Activated CD4-positive, alpha-beta T cell treated with anti-CD3 and anti-CD28 coated beads, Interleukin-2, amount 50 U/mL, for 1 hour (primary cell): ENCODE data around the gene BTBD9.

Experiments
- DNase-seq: peaks from one replicate; pipeline ENCODE4 v3.0.0-alpha.2; 2020

BTBD9 gene

DNA sequence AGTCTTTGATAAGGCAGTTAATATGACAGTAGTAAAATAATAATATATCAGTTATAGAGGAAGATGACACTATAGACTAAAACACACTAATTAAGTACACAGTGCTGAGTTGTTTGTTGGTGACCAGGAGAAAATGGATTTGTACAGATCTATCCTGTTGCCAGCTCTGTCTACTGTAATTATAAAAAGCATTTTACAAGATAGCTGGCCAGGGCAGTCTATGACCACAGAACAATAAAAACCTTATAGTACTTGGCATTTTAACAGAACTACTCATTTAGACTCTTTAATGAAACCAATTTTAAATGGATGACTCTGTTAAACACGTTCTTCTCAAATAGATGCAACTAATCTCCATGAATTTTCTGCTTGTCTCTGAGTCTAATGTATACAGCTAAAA is 367.5 kb downstream of the BTBD9 start:
- no peak for DNase-seq

DNA sequence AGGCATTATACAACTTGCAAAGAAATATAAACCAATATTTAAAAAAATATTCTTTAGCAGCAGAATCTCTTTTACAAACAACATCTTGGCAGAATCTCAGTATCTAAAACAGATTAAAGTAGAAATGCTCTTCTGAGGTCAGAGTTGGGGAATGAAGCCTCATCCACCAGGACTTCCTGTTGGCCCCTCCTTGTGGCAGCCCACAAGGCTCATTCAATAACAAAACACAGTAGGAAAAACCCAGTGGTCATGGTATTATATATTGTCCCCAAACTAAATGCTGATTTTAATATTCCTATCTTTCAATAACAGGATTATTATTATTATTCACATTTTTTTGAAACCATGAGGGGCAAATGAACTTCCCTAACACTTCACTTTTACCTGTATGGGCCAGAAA is 368.6 kb downstream of the BTBD9 start:
- DNase-seq, result no peak

DNA sequence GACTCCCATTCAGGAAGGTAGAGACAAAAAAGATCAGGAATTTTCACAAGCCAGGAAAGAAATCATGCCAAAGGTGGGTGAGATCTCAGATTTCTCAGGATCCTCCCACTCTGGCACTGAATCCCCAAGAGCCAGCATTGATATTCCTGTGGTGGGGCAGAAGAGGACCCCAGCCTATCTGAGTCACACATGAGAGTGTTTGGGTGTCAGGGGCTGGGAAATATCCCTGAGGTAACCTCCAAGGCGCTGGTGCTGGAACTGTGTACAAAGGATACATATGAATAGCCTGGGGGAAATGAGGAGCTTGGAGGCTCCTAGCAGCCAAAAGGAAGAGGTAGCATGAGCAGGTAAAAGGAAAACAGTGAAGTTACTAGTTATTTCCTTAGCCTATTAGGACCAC is 369.4 kb downstream of the BTBD9 start:
- no peak for DNase-seq

DNA sequence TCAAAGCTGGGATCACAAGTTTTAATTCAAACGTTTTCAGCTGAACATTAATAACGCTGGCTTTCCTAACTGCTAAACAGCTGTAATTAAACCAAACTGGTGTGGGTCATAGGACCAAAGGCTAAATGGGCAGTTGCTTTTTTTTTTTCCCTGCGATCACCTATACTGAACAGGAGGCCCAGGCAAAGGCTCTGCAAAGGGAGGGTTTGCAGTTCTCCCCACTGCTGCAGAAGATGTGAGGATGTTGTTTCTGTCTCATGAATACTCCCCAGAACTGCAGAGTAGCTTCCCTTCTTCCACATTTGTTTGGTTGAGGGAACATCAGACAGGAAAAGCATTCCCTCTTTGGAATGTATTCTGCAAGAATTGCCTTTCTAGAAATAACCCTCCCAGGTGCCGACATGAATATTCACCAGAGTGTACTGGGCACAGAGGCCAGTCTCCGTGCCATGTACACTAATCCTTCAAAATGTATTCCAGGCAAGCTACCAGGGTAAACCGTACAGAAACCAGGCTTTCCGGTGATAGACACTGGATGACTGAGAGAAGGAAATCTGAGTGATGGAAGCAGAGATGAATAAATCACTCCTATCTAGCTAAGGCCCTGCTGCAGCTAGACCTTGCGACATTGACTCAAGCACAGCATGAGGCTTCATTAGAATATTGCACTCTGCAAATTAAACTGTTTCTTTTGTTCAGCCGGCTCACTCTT is 370.1 kb downstream of the BTBD9 start:
- no peak for DNase-seq

DNA sequence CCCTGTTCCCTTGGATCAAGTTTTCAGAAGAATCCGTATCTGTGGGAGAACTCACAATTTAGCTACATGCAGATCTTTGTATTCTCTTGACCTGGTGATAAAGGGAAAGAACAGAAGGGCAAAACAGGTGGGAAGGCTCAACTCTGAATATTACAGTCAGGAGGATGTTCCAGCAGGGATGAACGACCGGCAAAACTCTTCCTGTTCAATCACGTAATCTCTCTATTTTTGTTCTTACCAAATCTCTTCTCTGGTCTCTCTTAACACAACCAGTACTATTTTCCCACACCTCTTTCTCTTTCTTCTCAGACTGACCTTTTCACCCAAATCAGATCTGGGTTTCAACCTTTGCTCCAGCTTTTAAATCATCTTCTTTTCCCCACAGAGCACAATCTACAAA is 371.4 kb downstream of the BTBD9 start:
- no peak for DNase-seq

DNA sequence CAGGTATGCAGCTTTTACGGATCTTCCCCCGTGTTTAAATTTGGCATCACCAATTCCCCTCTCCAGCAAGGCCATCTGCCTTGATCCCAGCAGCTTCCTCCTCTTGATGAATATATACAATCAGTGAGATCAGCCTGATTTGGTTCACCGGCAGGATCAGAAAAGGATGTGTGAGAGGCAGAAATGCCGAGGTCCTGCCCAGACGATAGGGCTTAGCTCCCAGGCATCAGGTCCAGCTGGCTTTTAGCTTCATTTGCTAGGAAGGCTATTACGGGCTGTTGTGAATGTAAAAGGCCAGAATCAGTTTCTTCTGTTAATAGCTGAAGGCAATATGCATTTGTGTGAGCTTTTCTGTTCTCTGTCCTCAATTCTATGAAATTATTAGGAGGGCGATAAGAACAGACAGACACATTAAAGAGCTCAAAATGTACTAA is 372.8 kb downstream of the BTBD9 start:
- no peak for DNase-seq

DNA sequence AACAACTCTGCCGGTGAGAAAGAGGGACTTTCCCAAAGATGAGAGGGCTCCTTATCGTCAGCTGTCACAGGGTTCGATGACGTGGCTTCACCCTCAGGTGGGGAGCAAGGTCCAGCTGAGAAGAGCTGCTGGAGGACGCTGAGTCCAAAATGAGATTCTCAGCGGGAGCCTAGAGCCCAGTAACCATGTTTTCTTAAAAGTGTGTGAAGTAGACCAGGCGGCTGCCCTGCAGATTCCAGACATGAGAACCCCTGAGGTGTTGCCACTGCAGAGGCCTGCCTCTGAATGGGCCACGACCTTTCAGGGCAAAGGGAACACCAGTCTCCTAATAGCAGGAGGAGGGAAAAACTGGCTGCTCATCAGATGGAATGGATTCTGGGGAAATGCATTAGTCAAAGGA is 375.1 kb downstream of the BTBD9 start:
- no peak for DNase-seq

DNA sequence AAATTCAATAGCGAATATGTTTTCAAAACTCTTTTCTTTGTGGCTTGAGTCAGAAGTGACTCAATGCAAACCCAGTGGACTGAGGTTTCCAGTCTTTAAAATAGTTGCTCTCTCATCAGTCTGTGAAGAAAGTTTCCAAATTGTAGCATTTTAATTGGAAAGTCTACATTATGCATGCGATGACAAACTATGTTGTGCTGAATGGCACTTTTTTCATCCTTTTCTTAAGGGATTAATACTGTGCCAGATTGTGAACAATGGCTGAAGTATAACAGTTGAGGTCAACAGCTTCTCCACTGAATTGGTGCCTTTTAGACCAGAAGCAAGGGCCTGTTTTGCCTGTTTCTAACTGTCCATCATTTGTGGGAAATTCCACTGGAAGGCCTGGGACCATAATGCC is 377.1 kb downstream of the BTBD9 start:
- DNase-seq, result no peak

DNA sequence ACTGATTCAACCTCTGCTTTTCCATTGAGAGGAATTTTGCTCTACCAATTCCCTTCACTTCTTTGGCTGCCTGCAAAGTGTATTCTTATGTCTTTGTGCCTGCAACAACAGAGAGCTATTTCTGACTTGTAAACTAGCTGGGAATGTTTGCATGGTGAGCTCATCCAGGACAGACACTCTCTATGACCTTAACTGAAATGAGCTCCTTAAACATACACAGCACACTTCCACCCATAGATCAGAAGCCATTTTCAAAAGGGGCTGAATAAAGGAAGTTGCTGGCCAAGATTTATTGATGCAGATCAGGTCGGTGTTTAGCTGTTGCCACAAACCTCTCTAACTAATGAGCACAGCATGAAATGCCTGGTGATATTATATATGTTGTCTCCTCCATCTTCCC is 377.7 kb downstream of the BTBD9 start:
- no peak for DNase-seq

DNA sequence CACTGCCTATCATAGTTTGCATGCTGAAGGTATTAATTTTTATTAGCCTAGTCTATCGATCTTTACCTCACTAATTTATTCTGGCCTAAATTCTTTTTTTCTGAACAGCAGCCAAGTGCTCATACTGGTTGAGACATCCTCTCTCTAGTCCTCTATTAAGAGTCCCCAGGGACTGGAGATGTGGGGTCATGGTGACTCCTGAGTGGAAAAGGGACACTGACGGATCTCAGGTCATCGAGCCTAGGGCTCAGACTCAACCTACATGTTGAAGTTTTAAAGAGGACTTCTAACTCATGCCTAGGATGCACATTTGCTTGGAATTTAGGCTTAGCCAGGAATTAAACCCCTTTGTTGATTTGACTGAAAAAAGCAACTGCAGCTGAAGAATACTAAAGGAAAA is 378.1 kb downstream of the BTBD9 start:
- no peak for DNase-seq

DNA sequence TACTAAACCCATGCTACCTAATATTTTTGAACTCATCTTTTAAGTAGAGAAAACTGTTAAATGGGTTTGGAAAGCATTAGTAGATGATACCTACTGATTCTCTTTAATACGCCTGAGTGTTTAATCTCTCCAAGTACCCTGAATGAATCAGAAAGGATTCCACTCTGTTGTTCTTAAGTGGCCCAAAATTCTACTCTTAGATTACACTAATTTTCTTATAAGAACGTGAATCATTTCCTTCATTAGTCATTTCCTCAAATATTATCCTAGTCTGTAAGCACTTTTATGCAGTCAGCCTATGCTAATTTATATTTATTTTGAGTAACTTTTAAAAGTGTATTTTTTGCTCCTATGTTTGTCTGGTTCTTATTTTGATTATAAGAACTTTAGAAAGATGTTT is 380.0 kb downstream of the BTBD9 start:
- DNase-seq, result no peak

DNA sequence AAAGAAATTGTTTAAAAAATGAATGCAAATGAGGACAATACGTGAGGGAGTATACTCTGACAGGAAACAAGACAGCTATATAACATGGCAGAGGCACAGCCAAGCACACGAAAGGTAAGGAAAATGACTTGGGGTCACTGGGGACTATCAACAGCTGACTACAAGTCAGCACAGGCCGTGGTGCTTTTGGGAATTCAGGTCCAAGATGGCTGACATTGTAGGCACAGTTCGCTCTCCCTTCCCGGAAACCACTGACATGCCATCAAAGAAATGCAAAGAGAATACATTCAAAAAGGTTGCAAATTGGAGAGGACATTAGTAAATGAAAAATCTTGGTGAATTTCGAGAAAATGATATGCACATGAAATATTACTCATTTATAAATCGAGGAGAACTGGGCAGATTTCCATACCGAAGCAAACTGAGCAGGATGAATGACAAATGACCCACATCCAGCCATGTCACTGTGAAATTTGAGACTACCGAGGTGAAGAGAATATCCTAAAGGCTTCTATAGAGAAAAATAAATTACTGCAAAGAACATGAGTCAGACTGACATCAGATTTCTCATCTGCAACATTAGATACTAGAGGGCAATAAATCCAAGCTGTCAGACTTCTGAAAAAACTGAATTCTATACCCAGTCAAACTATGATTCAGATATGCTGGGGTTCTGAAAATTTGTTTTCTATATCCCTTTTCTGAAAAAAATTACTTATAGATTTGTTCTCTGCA is 391.1 kb downstream of the BTBD9 start:
- no peak for DNase-seq

DNA sequence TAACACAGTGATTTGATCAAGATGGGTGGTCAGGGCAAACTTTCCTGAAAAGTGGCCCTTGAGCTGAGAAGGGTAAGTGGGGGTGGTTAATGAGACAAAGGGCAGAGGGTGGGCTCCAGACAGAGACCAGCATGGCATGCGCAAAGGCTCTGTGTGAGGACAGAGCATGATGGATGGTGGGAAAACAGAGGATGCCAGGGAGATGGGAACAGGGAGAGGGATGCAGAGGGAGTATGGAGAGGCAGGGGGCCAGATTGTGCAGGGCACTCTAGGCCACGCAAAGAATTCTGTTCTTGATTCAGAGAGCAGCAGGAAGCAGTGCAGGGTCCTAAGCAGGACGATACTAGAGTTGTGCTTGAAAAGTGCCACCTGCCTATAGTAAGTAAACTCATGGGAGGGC is 394.4 kb downstream of the BTBD9 start:
- no peak for DNase-seq

DNA sequence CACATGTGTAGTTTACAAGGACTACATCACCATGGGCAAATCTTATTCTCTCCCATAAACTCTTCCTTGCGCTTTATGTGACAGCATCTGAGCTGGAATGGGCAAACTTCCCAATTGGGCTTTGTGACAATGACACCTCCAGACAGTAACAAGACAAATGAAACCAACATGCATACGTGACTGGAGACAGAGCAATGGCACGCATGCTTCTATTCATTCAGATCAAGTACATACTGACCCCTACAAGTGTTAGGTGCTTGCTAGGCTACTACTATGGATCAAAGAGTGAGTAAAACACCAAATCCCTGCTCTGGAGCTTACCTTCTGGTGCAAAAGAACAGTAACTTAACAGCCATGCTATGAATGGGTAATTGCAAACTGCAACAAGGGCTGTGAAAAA is 394.9 kb downstream of the BTBD9 start:
- no peak for DNase-seq

DNA sequence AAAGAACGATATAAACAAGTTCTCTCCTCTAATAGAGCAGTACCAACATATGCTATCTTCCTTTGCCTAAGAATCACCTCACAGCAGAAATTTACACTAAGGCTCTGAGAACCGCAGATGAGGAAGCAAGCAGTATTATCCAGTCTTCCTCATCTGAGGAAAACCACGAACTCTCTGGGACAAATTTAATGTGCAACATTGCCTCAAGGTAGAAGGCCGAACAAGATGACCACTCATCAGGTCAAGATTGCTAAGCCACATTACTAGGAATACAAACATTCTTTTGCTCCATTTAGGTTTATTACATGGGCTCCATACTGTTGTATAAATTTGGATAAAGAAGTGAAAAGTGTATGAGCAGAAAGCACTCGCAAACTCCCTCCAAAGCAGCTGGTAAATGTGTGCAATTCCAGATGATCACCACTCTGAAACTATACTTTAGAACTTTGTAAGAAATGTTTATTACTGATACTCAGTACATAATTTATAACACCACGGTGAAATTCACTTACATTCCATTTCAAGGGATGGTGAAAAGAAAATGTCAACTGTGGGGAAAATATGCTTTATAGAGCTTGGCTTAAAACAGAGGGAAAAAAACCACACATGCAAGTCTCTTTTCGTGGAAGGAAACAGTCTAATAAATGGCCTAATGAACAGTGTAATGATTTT is 398.4 kb downstream of the BTBD9 start:
- DNase-seq, result no peak

DNA sequence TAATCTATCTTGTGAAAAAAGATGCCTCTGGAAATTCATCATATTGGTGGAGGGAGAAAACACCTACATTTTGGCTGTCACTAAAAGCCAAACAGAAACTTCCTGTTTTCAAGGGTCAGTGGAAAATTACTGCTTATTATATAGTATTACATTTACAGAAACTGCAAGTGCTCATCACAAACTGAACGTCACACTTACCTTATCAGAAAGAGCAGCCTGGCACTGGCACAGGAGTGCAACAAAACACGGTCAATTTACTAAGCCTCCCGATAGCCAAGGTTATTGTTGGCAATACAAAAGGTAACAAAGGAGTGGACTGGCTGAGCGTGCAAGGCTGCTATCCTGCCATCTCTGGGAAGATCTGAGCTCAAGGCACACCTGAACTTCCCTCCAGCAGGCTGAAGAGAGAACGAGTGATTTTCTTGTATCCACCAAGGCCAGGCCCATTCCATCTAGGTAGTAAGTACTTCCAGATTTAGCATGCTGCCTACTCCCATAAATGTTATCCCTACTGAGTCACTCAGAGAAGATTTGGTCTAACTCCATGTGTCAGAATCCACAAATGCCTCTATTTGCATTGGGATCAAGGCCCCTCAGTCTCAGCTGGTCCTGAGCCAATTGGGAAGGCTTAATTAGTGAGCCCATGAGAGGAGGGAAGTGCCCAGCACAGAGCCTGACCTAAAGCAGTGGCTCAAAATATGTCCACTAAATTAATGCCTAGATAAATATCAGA is 399.8 kb downstream of the BTBD9 start:
- no peak for DNase-seq

DNA sequence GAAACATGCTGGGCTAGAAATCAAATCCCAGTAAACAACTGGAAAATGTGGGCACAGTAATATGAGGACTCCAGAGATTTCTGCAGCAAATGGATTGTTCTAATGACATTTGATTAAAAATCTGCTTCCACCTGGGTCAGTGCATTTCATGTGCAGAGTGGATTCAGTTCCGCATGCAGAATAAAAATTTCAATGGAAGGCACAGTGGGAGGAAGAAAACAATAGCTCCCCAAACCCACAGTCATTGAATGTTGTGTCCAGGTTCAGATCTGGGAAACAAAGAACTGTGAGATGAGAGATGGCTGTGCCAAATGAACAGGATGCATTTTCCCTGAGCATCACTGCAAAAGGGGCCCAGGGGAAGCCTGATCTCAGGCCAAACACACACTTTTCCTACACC is 403.1 kb downstream of the BTBD9 start:
- no peak for DNase-seq

DNA sequence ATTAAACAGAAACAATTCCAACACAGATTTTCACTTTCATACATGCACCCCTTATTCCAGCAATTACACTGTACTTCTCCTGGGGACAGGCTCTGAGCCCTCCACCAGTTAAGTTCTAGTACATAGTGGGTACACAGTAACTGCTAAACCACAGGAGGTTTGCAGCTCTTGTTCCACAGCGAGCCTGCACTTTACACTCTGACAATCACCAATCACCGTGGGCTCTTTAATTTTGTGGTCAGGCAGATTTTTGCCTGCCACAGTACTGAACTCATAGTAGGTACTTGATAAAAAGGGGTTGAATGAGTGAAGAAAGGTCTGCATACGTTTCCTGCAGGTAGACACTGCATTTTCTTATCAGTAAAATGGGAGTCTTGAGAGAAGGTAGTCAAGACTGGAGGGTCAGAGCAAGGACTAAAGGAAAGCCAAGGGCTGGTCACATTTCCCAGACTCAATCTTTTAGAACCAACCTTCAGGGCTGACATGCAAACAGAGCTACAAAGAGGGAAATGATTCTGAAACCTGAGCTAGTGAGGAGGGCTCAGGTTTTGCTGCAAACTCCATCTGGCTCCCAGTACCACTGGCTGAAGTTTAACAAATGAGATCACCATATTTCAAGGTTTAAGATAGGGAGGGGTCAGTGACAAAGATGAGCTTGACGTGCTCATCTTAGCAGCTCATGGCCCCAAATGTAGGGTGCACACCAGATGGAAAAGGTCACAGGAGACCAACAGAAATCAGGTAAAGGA is 404.6 kb downstream of the BTBD9 start:
- DNase-seq, result no peak

DNA sequence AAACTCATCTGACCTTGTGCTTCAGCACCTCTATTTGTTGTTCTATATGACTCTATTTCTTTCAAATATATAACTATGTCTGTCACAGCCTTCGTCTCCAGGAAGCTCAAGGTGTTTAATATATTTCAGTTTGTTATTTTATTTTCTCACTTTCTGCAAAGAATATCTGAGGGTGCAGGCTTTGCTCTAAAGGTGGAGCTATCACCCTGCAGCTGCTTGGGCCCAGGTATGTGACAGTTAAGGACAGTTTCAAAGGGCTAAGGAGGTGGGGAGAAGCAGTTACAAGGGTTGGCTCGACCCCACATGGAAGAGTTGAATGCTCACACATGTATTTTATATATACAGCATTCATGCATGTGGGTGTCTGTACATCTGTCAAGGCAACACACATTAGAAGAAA is 405.6 kb downstream of the BTBD9 start:
- DNase-seq, result no peak

DNA sequence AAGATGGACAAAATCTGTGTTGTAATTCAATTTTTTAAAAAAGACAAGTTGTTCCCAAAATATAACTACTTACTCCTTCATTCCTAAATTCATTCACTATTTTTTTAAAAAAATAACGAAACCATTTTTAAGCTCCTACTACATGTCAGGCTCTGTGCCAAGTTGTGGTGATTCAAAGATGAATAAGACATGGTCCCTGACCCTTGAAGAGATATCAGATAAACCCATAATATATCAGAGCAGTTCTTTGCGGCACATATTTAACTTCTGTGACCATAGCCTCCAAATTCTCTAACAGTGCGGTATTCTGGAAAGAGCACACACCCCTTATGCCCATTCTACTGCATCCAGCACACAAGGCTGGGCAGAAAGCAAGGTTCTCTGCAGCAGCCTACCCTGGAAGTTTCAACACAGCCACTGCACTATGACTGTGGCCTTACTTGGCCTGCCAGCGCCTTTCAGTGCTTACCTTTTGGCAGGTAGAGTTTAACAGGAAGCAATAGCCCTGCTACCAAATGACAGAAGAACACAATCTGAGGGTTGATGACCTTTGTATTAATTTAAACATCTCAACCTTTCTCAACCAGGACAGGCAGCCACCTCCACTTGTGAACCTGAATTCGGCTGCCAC is 406.5 kb downstream of the BTBD9 start:
- DNase-seq, result no peak

DNA sequence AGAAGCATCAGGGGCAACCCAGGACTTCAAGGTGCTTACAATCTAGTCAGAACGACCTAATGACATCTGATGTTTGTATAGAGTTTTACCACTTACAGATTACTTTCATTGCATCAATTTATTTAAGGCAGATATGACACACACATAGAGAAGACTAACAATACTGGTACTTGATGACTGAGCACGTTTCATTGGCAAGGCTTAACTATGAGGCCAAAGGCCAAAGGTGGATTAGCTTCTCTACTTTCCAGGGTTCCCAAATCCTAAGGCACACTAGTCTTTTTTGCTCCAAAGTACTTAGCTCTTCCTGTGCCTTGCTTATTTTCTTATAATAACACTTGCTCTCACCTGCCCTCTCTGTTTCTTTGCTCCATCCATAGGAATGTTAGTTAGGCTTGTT is 414.0 kb downstream of the BTBD9 start:
- DNase-seq, result no peak

DNA sequence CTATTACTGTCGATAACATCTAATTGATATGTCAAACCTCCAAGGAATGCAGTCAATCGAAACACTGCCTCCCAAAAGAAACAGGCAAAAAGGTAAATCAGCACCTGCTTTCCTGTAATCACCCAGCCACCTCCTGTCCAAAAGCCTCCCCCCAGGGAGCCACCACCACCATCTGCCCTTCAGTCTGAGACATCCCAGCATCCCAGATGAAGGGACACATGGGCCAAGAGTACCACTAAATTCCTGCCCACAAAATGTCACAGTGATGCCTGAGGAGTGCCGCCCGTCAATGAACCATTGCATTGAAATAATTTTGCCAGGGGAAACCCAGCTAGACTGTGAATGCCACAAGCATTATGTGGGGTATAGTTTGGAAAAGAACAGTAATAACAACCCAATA is 418.5 kb downstream of the BTBD9 start:
- DNase-seq, result no peak
